Activated CD8-positive, alpha-beta memory T cell treated with anti-CD3 and anti-CD28 coated beads, Interleukin-2, amount 50 U/mL, for 24 hours (primary cell): ENCODE data around the gene ESYT2.

Source experiments
- DNase-seq: peaks from one replicate; pipeline ENCODE4 v3.0.0-alpha.2; 2020; ENCODE audit errors: extremely low read depth

Gene ESYT2

GRCh38 chr7:158695726-158696452, 133.4 kb downstream of the ESYT2 start:
- no peak for DNase-seq

GRCh38 chr7:158695056-158695455, 134.3 kb downstream of the ESYT2 start:
- no peak for DNase-seq

- no peak for DNase-seq
Observed at GRCh38 chr7:158694650-158695049, 134.7 kb downstream of the ESYT2 start.

- no peak for DNase-seq
Observed at GRCh38 chr7:158689488-158689887, 139.8 kb downstream of the ESYT2 start.

GRCh38 chr7:158687406-158687805, 141.9 kb downstream of the ESYT2 start:
- no peak for DNase-seq

- no peak for DNase-seq
Observed at GRCh38 chr7:158685693-158686092, 143.6 kb downstream of the ESYT2 start.

- DNase-seq, result no peak
Observed at GRCh38 chr7:158684329-158684728, 145.0 kb downstream of the ESYT2 start.

GRCh38 chr7:158683541-158683940, 145.8 kb downstream of the ESYT2 start:
- DNase-seq, result no peak

- no peak for DNase-seq
Observed at GRCh38 chr7:158682456-158682855, 146.9 kb downstream of the ESYT2 start.
